HepG2 (cell line): ENCODE measurements around the gene TRPT1. TPM values are rescaled to one million over a fixed set of nuclear protein-coding genes. Genes with fewer than 3 reads are reported as not detected.

Source experiments
- CAMTA2 ChIP-seq: sonication (generic); formaldehyde crosslinking; IDR thresholded peaks from 2 replicates; pipeline ENCODE4 v1.4.0; 2020; ENCODE audit warnings: mild to moderate bottlenecking, missing genetic modification reagents, borderline replicate concordance
- CREB1 ChIP-seq, 2 experiments: fragments of 450-650 bp in 1 of 2; IDR thresholded peaks; 2 replicates each; pipeline ENCODE4 v1.6.1; 2016 to 2017; ENCODE audit warnings: control low read depth in 1 of 2, mild to moderate bottlenecking in 1 of 2, missing compliant biosample characterization in 1 of 2, missing genetic modification characterization in 1 of 2
- DZIP1 ChIP-seq: sonication (generic); formaldehyde crosslinking; IDR thresholded peaks from 2 replicates; pipeline ENCODE4 v1.5.0; 2020; ENCODE audit warnings: mild to moderate bottlenecking, missing genetic modification reagents
- EEA1 ChIP-seq: sonication (generic); formaldehyde crosslinking; IDR thresholded peaks from 2 replicates; pipeline ENCODE4 v1.5.1; 2020; ENCODE audit warnings: mild to moderate bottlenecking, missing genetic modification reagents, borderline replicate concordance
- JUND ChIP-seq: sonication (generic); formaldehyde crosslinking; IDR thresholded peaks from 2 replicates; pipeline ENCODE4 v1.8.0; 2022; ENCODE audit warnings: mild to moderate bottlenecking, missing genetic modification reagents
- KDM6A ChIP-seq: IDR thresholded peaks from 2 replicates; pipeline ENCODE4 v1.6.1; 2016; ENCODE audit warnings: low read depth
- PBX2 ChIP-seq: IDR thresholded peaks from 2 replicates; pipeline ENCODE4 v1.6.1; 2016; ENCODE audit warnings: control low read depth
- PBX3 ChIP-seq: sonication (generic); formaldehyde crosslinking; IDR thresholded peaks from 2 replicates; pipeline ENCODE4 v1.8.1; 2023; ENCODE audit warnings: missing genetic modification reagents, inconsistent platforms, borderline replicate concordance
- RARG ChIP-seq: sonication (generic); formaldehyde crosslinking; IDR thresholded peaks from 2 replicates; pipeline ENCODE4 v1.4.0; 2020; ENCODE audit warnings: low read depth, mild to moderate bottlenecking, missing genetic modification reagents
- RNF219 ChIP-seq: sonication (generic); formaldehyde crosslinking; IDR thresholded peaks from 2 replicates; pipeline ENCODE4 v1.5.0; 2020; ENCODE audit warnings: mild to moderate bottlenecking, missing genetic modification reagents
- TARDBP ChIP-seq: sonication (generic); formaldehyde crosslinking; IDR thresholded peaks from 2 replicates; pipeline ENCODE4 v1.8.0; 2022; ENCODE audit warnings: mild to moderate bottlenecking, missing genetic modification reagents
- ZBTB4 ChIP-seq: sonication (generic); formaldehyde crosslinking; IDR thresholded peaks from 2 replicates; pipeline ENCODE4 v1.4.0; 2020; ENCODE audit warnings: missing genetic modification reagents, mild to moderate bottlenecking, borderline replicate concordance
- ZIK1 ChIP-seq: sonication (generic); formaldehyde crosslinking; IDR thresholded peaks from 2 replicates; pipeline ENCODE4 v1.5.0; 2020; ENCODE audit warnings: mild to moderate bottlenecking, low read depth, missing genetic modification reagents, borderline replicate concordance
- ZNF124 ChIP-seq: sonication (generic); formaldehyde crosslinking; IDR thresholded peaks from 2 replicates; pipeline ENCODE4 v1.4.0; 2020; ENCODE audit warnings: missing genetic modification reagents
- ZNF136 ChIP-seq: sonication (generic); formaldehyde crosslinking; IDR thresholded peaks from 2 replicates; pipeline ENCODE4 v1.8.1; 2022; ENCODE audit warnings: low read depth, mild to moderate bottlenecking, moderate library complexity, missing genetic modification reagents
- ZNF432 ChIP-seq: sonication (generic); formaldehyde crosslinking; IDR thresholded peaks from 2 replicates; pipeline ENCODE4 v1.5.0; 2020; ENCODE audit warnings: missing genetic modification reagents, mild to moderate bottlenecking, borderline replicate concordance
- ZNF672 ChIP-seq: sonication (generic); formaldehyde crosslinking; IDR thresholded peaks from 2 replicates; pipeline ENCODE4 v1.8.1; 2022; ENCODE audit warnings: missing genetic modification reagents
- polyA plus RNA-seq, 8 experiments: library from polyadenylated mRNA; depleted of rRNA in 3 of 8; stranded (reverse) in 7 of 8; unstranded in 1 of 8; fragments of >200 nt; fragmentation: Illumina TruSeq in 4 of 8; extraction: Trizol in 4 of 8; gene quantifications; 2 replicates each; pipeline versions ENCODE4 v1.2.1 to v1.2.3, GENCODE V29; 2011 to 2016; ENCODE audit warnings: low read depth in 4 of 8, missing spikeins in 1 of 8, mixed read lengths in 1 of 8; ENCODE audit not compliant: insufficient read depth in 1 of 8
- total RNA-seq, 5 experiments: library from RNA; depleted of rRNA; stranded (reverse); fragments of >200 nt; fragmentation: Illumina TruSeq; extraction: Trizol; gene quantifications; 2 replicates each; pipeline ENCODE4 v1.2.3, GENCODE V29; 2016; ENCODE audit warnings: low read depth in 1 of 5

TRPT1 gene
- total and polyA plus RNA-seq, 2 of the 13 experiments (the other 11 are each of a cell fraction or from before 2014, with no cell fraction given) = 24.8 to 40.7 TPM

- TF ChIP-seq ZNF136 (CRISPR knock-in tag) = no peak
- no peak for TF ChIP-seq CAMTA2 (CRISPR knock-in tag)
- TF ChIP-seq EEA1 (CRISPR knock-in tag) = 0 out of 2 replicates have a peak, but pooled peaks have one; percentile 32
- TF ChIP-seq PBX3 (CRISPR knock-in tag) = no peak
- no peak for TF ChIP-seq ZNF124 (CRISPR knock-in tag)
- TF ChIP-seq ZBTB4 = no peak
- TF ChIP-seq CREB1 (IDR thresholded peaks at IDR 0.05) = no peak
- TF ChIP-seq CREB1 (CRISPR knock-in tag; IDR thresholded peaks at IDR 0.05) = no peak
- no peak for TF ChIP-seq RNF219 (CRISPR knock-in tag)
- TF ChIP-seq PBX2 (CRISPR knock-in tag) = no peak
- no peak for TF ChIP-seq ZNF672 (CRISPR knock-in tag)
- TF ChIP-seq ZIK1 (CRISPR knock-in tag) = no peak
- TF ChIP-seq KDM6A (CRISPR knock-in tag) = no peak
- no peak for TF ChIP-seq DZIP1 (CRISPR knock-in tag)
- TF ChIP-seq RARG = no peak
- TF ChIP-seq TARDBP (CRISPR knock-in tag) = no peak; the same call in 1 of the 2 replicates
- no peak for TF ChIP-seq JUND
- no peak for TF ChIP-seq ZNF432 (CRISPR knock-in tag)
Measured at GRCh38 chr11:64234647-64235379, 8.8 kb upstream of the TRPT1 start (continued).
